ENCODE measurements around the gene STEAP3.
"Not testable (repeated sequence)": the region's sequence is repeated elsewhere in the genome, so short reads cannot be mapped to it uniquely, and the experiment has no call there.

STEAP3 gene

GRCh38 chr2:119276864-119277263 is 53.2 kb downstream of the STEAP3 start:
- H2BK120ac ChIP-seq (ENCODE audit: insufficient read depth, low read length, poor library complexity): no peak overlapping the region
- no peak overlapping the region for H3K18ac ChIP-seq (ENCODE audit: low read length)
- no peak overlapping the region for H3K14ac ChIP-seq (ENCODE audit: low read length)
- WGBS (ENCODE audit: extremely low coverage, insufficient coverage, insufficient read length): no CpG with 5 or more reads among the region's 8 CpGs
- H3K27me3 ChIP-seq (ENCODE audit: insufficient read depth, low read length): no peaks in the 10 kb centered on the region
- no peak overlapping the region for H4K91ac ChIP-seq (ENCODE audit: low read depth, low read length)
- no peak overlapping the region for H3K9ac ChIP-seq (ENCODE audit: low read length)
- no peaks in the 10 kb centered on the region for H3K79me2 ChIP-seq (ENCODE audit: control insufficient read depth, insufficient read depth, low read length, poor library complexity)
- H3K36me3 ChIP-seq (ENCODE audit: control insufficient read depth in 1 of 2, insufficient read depth in 2 of 2, low read length in 2 of 2): no peaks in the 10 kb centered on the region
- H3K9me3 ChIP-seq (ENCODE audit: insufficient read depth, low read depth, low read length): no peaks in the 10 kb centered on the region
- H3K27ac ChIP-seq (ENCODE audit: low read depth, low read length): no peak overlapping the region
- no peak for DNase-seq
- no peak overlapping the region for H2BK12ac ChIP-seq (ENCODE audit: low read length)
- no peak overlapping the region for H2BK5ac ChIP-seq (ENCODE audit: low read depth, low read length, poor library complexity)
- no peak overlapping the region for H3K4me3 ChIP-seq (ENCODE audit: low read depth, low read length)
- no peak overlapping the region for H4K8ac ChIP-seq (ENCODE audit: low read depth, low read length)
- H2AK5ac ChIP-seq (ENCODE audit: low read length): no peak overlapping the region
- no peak overlapping the region for H2AFZ ChIP-seq (ENCODE audit: insufficient read depth, low read length, poor library complexity)
- no peak overlapping the region for H4K12ac ChIP-seq (ENCODE audit: low read depth, low read length)
- no peaks in the 10 kb centered on the region for H3K4me1 ChIP-seq (ENCODE audit: control insufficient read depth in 1 of 2, insufficient read depth in 2 of 2, low read length in 2 of 2)
- no peaks in the 10 kb centered on the region for H3K79me1 ChIP-seq (ENCODE audit: low read length)
- no peak overlapping the region for H3K23ac ChIP-seq (ENCODE audit: low read length)
- H3K4me2 ChIP-seq (ENCODE audit: low read length): no peak overlapping the region
- H3K4ac ChIP-seq (ENCODE audit: low read depth, low read length): no peak overlapping the region

- not testable (repeated sequence) for H2BK12ac ChIP-seq (ENCODE audit: low read length); H3K27ac ChIP-seq (ENCODE audit: low read depth, low read length); H3K4me1 ChIP-seq (ENCODE audit: control insufficient read depth in 1 of 2, insufficient read depth in 2 of 2, low read length in 2 of 2); H3K14ac ChIP-seq (ENCODE audit: low read length); H3K36me3 ChIP-seq (ENCODE audit: control insufficient read depth in 1 of 2, insufficient read depth in 2 of 2, low read length in 2 of 2); H3K79me2 ChIP-seq (ENCODE audit: control insufficient read depth, insufficient read depth, low read length, poor library complexity); H4K91ac ChIP-seq (ENCODE audit: low read depth, low read length); H3K4ac ChIP-seq (ENCODE audit: low read depth, low read length); H3K18ac ChIP-seq (ENCODE audit: low read length); H3K23ac ChIP-seq (ENCODE audit: low read length); H2BK120ac ChIP-seq (ENCODE audit: insufficient read depth, low read length, poor library complexity); H2AFZ ChIP-seq (ENCODE audit: insufficient read depth, low read length, poor library complexity); H2AK5ac ChIP-seq (ENCODE audit: low read length); H3K4me3 ChIP-seq (ENCODE audit: low read depth, low read length); DNase-seq; H4K12ac ChIP-seq (ENCODE audit: low read depth, low read length); H3K79me1 ChIP-seq (ENCODE audit: low read length); H2BK5ac ChIP-seq (ENCODE audit: low read depth, low read length, poor library complexity); H4K8ac ChIP-seq (ENCODE audit: low read depth, low read length); H3K4me2 ChIP-seq (ENCODE audit: low read length); H3K27me3 ChIP-seq (ENCODE audit: insufficient read depth, low read length); H3K9me3 ChIP-seq (ENCODE audit: insufficient read depth, low read depth, low read length); H3K9ac ChIP-seq (ENCODE audit: low read length)
- no CpG with 5 or more reads among the region's 2 CpGs for WGBS (ENCODE audit: extremely low coverage, insufficient coverage, insufficient read length)
These were observed 54.8 kb downstream of the STEAP3 start for GRCh38 chr2:119278385-119278784.

GRCh38 chr2:119278946-119279345 is 55.3 kb downstream of the STEAP3 start:
- Histone ChIP-seq H3K4me3 (ENCODE audit: low read depth, low read length) (no peak overlapping the region), H3K4ac (ENCODE audit: low read depth, low read length) (no peak overlapping the region), H3K9me3 (ENCODE audit: insufficient read depth, low read depth, low read length) (no peaks in the 10 kb centered on the region), H3K14ac (ENCODE audit: low read length) (no peak overlapping the region), H4K12ac (ENCODE audit: low read depth, low read length) (no peak overlapping the region), H4K91ac (ENCODE audit: low read depth, low read length) (no peak overlapping the region), H3K4me1 (ENCODE audit: control insufficient read depth in 1 of 2, insufficient read depth in 2 of 2, low read length in 2 of 2) (no peaks in the 10 kb centered on the region), H2BK12ac (ENCODE audit: low read length) (no peak overlapping the region), H4K8ac (ENCODE audit: low read depth, low read length) (no peak overlapping the region), H3K18ac (ENCODE audit: low read length) (no peak overlapping the region), H3K36me3 (ENCODE audit: control insufficient read depth in 1 of 2, insufficient read depth in 2 of 2, low read length in 2 of 2) (no peaks in the 10 kb centered on the region), H3K4me2 (ENCODE audit: low read length) (no peak overlapping the region), H3K79me1 (ENCODE audit: low read length) (no peaks in the 10 kb centered on the region), H2AFZ (ENCODE audit: insufficient read depth, low read length, poor library complexity) (no peak overlapping the region), H2BK5ac (ENCODE audit: low read depth, low read length, poor library complexity) (no peak overlapping the region), H3K9ac (ENCODE audit: low read length) (no peak overlapping the region), H3K79me2 (ENCODE audit: control insufficient read depth, insufficient read depth, low read length, poor library complexity) (no peaks in the 10 kb centered on the region), H3K23ac (ENCODE audit: low read length) (no peak overlapping the region), H2BK120ac (ENCODE audit: insufficient read depth, low read length, poor library complexity) (no peak overlapping the region), H3K27me3 (ENCODE audit: insufficient read depth, low read length) (no peaks in the 10 kb centered on the region), H3K27ac (ENCODE audit: low read depth, low read length) (no peak overlapping the region), H2AK5ac (ENCODE audit: low read length) (no peak overlapping the region)
- WGBS (ENCODE audit: extremely low coverage, insufficient coverage, insufficient read length): no CpG with 5 or more reads among the region's 6 CpGs
- no peak for DNase-seq

- Histone ChIP-seq H3K14ac (ENCODE audit: low read length) (no peak overlapping the region), H3K4me1 (ENCODE audit: control insufficient read depth in 1 of 2, insufficient read depth in 2 of 2, low read length in 2 of 2) (no peaks in the 10 kb centered on the region), H2BK120ac (ENCODE audit: insufficient read depth, low read length, poor library complexity) (no peak overlapping the region), H2AFZ (ENCODE audit: insufficient read depth, low read length, poor library complexity) (no peak overlapping the region), H3K27me3 (ENCODE audit: insufficient read depth, low read length) (no peaks in the 10 kb centered on the region), H3K4ac (ENCODE audit: low read depth, low read length) (no peak overlapping the region), H2BK5ac (ENCODE audit: low read depth, low read length, poor library complexity) (no peak overlapping the region), H3K18ac (ENCODE audit: low read length) (no peak overlapping the region), H3K79me2 (ENCODE audit: control insufficient read depth, insufficient read depth, low read length, poor library complexity) (no peaks in the 10 kb centered on the region), H3K9me3 (ENCODE audit: insufficient read depth, low read depth, low read length) (no peaks in the 10 kb centered on the region), H3K79me1 (ENCODE audit: low read length) (no peaks in the 10 kb centered on the region), H3K4me2 (ENCODE audit: low read length) (no peak overlapping the region), H2AK5ac (ENCODE audit: low read length) (no peak overlapping the region), H4K8ac (ENCODE audit: low read depth, low read length) (no peak overlapping the region), H2BK12ac (ENCODE audit: low read length) (no peak overlapping the region), H3K9ac (ENCODE audit: low read length) (no peak overlapping the region), H3K4me3 (ENCODE audit: low read depth, low read length) (no peak overlapping the region), H3K36me3 (ENCODE audit: control insufficient read depth in 1 of 2, insufficient read depth in 2 of 2, low read length in 2 of 2) (no peaks in the 10 kb centered on the region), H3K27ac (ENCODE audit: low read depth, low read length) (no peak overlapping the region), H3K23ac (ENCODE audit: low read length) (no peak overlapping the region), H4K12ac (ENCODE audit: low read depth, low read length) (no peak overlapping the region), H4K91ac (ENCODE audit: low read depth, low read length) (no peak overlapping the region)
- no CpG with 5 or more reads among the region's 6 CpGs for WGBS (ENCODE audit: extremely low coverage, insufficient coverage, insufficient read length)
- no peak for DNase-seq
These were observed 56.0 kb downstream of the STEAP3 start for GRCh38 chr2:119279666-119280065.
